ENCODE data around the gene HOXA4. TPM values are rescaled to one million over a fixed set of nuclear protein-coding genes. Genes with fewer than 3 reads are reported as not detected.

Gene HOXA4
- total and polyA plus RNA-seq, 4 experiments from 2014 or later: 0.19 to 0.30 TPM; not detected in 2

DNA sequence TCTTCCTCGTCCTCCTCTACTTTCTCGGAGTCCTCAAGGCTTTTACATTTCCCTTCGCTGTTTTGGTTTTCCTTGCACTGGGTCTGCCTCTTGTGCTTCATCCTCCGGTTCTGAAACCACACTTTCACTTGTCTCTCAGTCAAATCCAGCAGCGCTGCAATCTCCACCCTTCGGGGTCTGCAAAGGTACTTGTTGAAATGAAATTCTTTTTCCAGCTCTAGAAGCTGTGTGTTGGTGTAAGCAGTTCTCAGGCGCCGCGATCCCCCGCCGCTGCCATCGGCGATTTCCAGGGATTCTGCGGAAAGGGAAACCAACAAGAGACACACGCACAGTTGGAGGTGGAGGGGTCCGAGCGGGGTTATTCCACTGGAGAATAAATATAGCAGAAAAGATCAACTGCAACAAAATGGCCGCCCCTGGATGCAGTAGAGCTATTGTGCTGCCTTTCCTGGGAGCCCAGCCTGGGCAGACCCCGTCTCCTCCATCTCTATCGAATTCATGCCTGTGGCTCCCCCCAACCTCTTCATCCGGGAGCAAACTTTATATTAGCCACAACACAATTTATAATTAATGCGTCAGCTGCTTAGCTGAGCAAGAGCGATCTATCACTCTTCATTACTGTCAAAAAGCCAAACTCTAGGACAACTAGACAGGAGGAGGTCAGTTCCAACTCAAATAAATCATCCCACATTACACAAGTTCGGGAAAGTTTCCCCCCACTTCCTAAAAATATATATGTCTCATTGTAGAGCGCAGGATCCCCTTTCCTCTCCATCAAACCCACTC, 29.2 kb downstream of the HOXA4 start:
- ChIA-PET CTCF (ENCODE audit: partially characterized antibody) (interaction anchor here (2.0 kb wide), 1 partner anchor 49 kb away, joined by 4 read pairs; no protein-coding TSS in a partner anchor), POLR2A (ENCODE audit: partially characterized antibody) (no interaction called here)
- H3K9me3 Mint-ChIP-seq: peaks cover 0 to 7% (median 0%) of the 10 kb centered on the region in 8 donors
- Histone ChIP-seq H3K9me3 (ENCODE audit: control insufficient read depth in 1 of 2, low read length in 2 of 2) (no peaks in the 10 kb centered on the region), H3K4me1 (ENCODE audit: insufficient read depth, low read length) (peaks cover 23% of the 10 kb centered on the region), H3K36me3 (ENCODE audit: insufficient read depth, low read length) (no peaks in the 10 kb centered on the region), H3K27ac (ENCODE audit: low read depth, low read length) (no peak overlapping the region), H3K27me3 (ENCODE audit: insufficient read depth, low read length) (peaks cover 34% of the 10 kb centered on the region), H3K4me3 (ENCODE audit: low read length in 2 of 2) (no peak overlapping the region)
- H3K4me1 Mint-ChIP-seq: peaks cover 19 to 46% (median 31%) of the 10 kb centered on the region in 4 donors
- peak overlapping the region in 2 of 8 donors; percentile 20 to 61 for H3K4me3 Mint-ChIP-seq
- peaks cover 40 to 63% of the 10 kb centered on the region in 2 donors for H3K27me3 Mint-ChIP-seq
- H3K36me3 Mint-ChIP-seq: peaks cover 13 to 40% of the 10 kb centered on the region in 2 donors
- peak overlapping the region in 1 of 7 donors; percentile 68 for H3K27ac Mint-ChIP-seq
- intact Hi-C loops (cut with micrococcal nuclease): no loop called here
- no peak for DNase-seq

DNA sequence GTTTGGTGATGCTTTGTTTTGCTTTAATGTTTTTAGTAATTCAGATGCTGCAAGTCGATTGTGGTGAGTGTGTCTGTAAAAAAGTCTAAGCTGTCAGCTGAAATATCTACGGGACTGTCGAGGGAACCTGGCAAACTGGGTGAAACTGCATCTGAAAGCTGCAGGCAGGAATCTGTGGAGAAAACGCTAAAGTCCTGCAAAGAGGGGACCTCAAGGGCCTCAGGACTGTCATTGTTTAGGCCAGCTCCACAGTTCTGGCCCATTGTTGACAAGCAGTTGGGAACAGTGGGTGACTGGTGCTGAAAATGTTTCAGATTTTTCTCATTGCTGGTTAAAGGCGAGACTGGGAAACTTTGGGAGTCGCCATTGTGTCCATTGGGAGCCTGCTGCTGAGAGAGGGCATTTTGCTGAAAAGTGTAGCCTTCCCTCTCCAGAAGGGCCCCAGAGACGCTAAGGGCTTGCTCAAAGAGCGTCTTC, 29.8 kb downstream of the HOXA4 start:
- ChIA-PET POLR2A (ENCODE audit: partially characterized antibody) (no interaction called here), CTCF (ENCODE audit: partially characterized antibody) (interaction anchor here (2.0 kb wide), 1 partner anchor 50 kb away, joined by 4 read pairs; no protein-coding TSS in a partner anchor)
- Mint-ChIP-seq H3K27ac (no peak overlapping the region), H3K4me1 (peaks cover 19 to 47% (median 33%) of the 10 kb centered on the region in 4 donors), H3K27me3 (peaks cover 40 to 58% of the 10 kb centered on the region in 2 donors), H3K36me3 (peaks cover 14 to 40% of the 10 kb centered on the region in 2 donors), H3K9me3 (peaks cover 0 to 7% (median 0%) of the 10 kb centered on the region in 8 donors), H3K4me3 (no peak overlapping the region)
- no peaks in the 10 kb centered on the region for H3K9me3 ChIP-seq (ENCODE audit: control insufficient read depth in 1 of 2, low read length in 2 of 2)
- peaks cover 34% of the 10 kb centered on the region for H3K27me3 ChIP-seq (ENCODE audit: insufficient read depth, low read length)
- intact Hi-C loops (cut with micrococcal nuclease): no loop called here
- peaks cover 23% of the 10 kb centered on the region for H3K4me1 ChIP-seq (ENCODE audit: insufficient read depth, low read length)
- DNase-seq: no peak
- no peak overlapping the region for H3K27ac ChIP-seq (ENCODE audit: low read depth, low read length)
- no peaks in the 10 kb centered on the region for H3K36me3 ChIP-seq (ENCODE audit: insufficient read depth, low read length)
- H3K4me3 ChIP-seq (ENCODE audit: low read length in 2 of 2): no peak overlapping the region

DNA sequence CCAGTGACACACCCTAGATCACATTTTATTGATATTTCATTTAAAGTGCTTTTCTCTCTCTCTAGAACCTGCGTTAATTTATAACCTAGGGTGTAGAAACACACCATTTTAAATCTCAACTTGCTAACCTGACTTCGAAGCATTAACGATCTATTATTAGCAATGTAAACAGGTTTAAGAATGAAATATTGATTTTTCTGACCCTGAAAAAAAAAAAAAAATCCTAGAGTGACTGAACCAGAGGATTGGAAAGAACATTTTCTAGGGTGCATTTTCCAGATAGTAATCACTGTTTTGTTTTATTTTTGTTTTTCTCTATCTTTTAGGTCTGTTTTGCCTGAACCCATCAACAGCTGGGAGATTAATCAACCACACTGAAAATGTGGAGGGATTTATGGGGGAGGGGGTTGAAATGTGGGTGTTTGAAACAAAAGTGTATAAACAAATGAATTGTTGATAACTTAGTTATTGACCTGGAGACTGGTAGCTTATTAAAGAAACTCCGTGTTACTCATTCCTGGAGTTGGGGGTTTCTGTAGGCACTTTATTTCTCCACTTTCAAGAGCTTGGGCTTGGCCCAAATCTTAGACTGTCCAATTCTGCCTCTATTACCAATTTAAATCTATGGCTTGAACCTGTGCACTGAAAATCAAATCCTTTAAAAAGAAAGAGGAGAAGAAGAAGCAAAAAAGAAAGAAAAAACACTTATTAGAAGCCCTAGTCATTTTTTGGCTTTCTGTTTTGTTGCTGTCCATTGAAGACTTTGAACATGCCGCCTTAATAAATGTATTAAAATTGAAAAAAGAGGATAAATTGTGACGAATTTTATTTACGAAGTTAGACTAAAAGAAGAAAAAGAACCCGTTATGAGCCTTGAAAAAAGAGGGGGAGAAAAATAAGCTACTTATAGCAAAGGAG, 30.8 kb downstream of the HOXA4 start:
- H3K4me1 Mint-ChIP-seq: peaks cover 22 to 57% (median 41%) of the 10 kb centered on the region in 4 donors
- no peaks in the 10 kb centered on the region for H3K36me3 ChIP-seq (ENCODE audit: insufficient read depth, low read length)
- no peak overlapping the region for H3K27ac Mint-ChIP-seq
- peaks cover 31% of the 10 kb centered on the region for H3K4me1 ChIP-seq (ENCODE audit: insufficient read depth, low read length)
- intact Hi-C loops (cut with micrococcal nuclease): loop anchor here (5.0 kb wide), 1 partner anchor 63 kb away; no protein-coding TSS in a partner anchor
- POLR2A ChIA-PET (ENCODE audit: partially characterized antibody): interaction anchor here (0.6 kb wide), 1 partner anchor 9 kb away, joined by 3 read pairs; no protein-coding TSS in a partner anchor
- CTCF ChIA-PET (ENCODE audit: partially characterized antibody): interaction anchor here (0.5 to 2.0 kb wide), 3 partner anchors 51 to 68 kb away, joined by 4 read pairs; no protein-coding TSS in a partner anchor
- H3K36me3 Mint-ChIP-seq: peaks cover 18 to 33% of the 10 kb centered on the region in 2 donors
- peaks cover 0 to 7% (median 0%) of the 10 kb centered on the region in 8 donors for H3K9me3 Mint-ChIP-seq
- peaks cover 40 to 60% of the 10 kb centered on the region in 2 donors for H3K27me3 Mint-ChIP-seq
- no peak for DNase-seq
- no peaks in the 10 kb centered on the region for H3K9me3 ChIP-seq (ENCODE audit: control insufficient read depth in 1 of 2, low read length in 2 of 2)
- H3K4me3 ChIP-seq (ENCODE audit: low read length in 2 of 2): no peak overlapping the region
- peaks cover 33% of the 10 kb centered on the region for H3K27me3 ChIP-seq (ENCODE audit: insufficient read depth, low read length)
- no peak overlapping the region for H3K27ac ChIP-seq (ENCODE audit: low read depth, low read length)
- H3K4me3 Mint-ChIP-seq: peak overlapping the region in 1 of 8 donors; percentile 26

DNA sequence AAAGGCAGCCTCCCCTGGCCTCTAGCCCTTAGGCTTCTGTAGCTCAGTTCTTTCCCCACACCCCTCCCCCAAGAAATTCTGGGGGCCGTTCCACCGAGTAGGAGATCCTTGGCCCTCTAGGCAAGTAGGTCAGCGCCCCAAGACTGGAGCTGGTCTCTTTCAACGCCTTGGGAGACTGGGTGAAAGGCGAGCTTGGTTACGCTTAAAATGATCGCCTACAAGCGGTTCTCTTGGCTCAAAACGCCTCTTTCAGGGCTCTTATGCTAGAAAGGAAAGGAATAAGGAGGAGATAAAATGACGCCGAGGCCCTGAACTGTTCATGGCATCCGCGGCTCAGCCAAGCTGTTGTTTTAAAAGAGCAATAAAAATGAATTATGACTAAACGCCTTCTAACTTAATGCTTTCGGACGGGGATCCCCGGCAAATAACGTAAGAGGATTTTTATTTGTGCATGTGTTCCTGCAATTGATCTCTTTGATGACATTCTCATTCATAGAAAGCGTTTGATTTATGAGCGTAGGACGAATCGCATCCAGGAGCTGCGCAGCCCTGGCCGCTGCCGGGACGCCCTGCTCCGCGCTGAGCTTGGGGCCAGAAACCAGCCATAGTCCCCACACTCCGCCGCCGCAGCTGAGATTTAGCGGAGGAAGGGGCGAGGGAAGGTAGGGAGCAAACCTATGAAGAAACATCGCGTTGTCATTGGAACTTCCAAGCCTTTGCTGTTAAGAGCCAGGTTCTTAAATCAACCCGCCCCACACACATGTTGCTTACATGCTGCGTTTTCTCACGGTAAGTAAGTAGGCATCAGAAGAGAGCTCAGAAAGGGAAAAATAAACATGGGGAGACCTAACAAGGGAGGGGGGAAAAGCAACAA, 31.7 kb downstream of the HOXA4 start:
- intact Hi-C loops (cut with micrococcal nuclease): loop anchor here (5.0 kb wide), 1 partner anchor 63 kb away; no protein-coding TSS in a partner anchor
- Mint-ChIP-seq H3K4me1 (peaks cover 22 to 64% (median 41%) of the 10 kb centered on the region in 4 donors), H3K27me3 (peaks cover 40 to 62% of the 10 kb centered on the region in 2 donors), H3K36me3 (peaks cover 18 to 31% of the 10 kb centered on the region in 2 donors), H3K4me3 (peak overlapping the region in 5 of 8 donors; percentile 4 to 61 (median 26)), H3K9me3 (peaks cover 0 to 4% (median 0%) of the 10 kb centered on the region in 8 donors), H3K27ac (no peak overlapping the region)
- H3K4me1 ChIP-seq (ENCODE audit: insufficient read depth, low read length): peaks cover 31% of the 10 kb centered on the region
- H3K4me3 ChIP-seq (ENCODE audit: low read length in 2 of 2): no peak overlapping the region
- no peak for DNase-seq
- no peak overlapping the region for H3K27ac ChIP-seq (ENCODE audit: low read depth, low read length)
- H3K36me3 ChIP-seq (ENCODE audit: insufficient read depth, low read length): no peaks in the 10 kb centered on the region
- POLR2A ChIA-PET (ENCODE audit: partially characterized antibody): no interaction called here
- CTCF ChIA-PET (ENCODE audit: partially characterized antibody): interaction anchor here (0.5 to 1.2 kb wide), 2 partner anchors 63 to 67 kb away, joined by 4 read pairs; no protein-coding TSS in a partner anchor
- H3K27me3 ChIP-seq (ENCODE audit: insufficient read depth, low read length): peaks cover 29% of the 10 kb centered on the region
- no peaks in the 10 kb centered on the region for H3K9me3 ChIP-seq (ENCODE audit: control insufficient read depth in 1 of 2, low read length in 2 of 2)

DNA sequence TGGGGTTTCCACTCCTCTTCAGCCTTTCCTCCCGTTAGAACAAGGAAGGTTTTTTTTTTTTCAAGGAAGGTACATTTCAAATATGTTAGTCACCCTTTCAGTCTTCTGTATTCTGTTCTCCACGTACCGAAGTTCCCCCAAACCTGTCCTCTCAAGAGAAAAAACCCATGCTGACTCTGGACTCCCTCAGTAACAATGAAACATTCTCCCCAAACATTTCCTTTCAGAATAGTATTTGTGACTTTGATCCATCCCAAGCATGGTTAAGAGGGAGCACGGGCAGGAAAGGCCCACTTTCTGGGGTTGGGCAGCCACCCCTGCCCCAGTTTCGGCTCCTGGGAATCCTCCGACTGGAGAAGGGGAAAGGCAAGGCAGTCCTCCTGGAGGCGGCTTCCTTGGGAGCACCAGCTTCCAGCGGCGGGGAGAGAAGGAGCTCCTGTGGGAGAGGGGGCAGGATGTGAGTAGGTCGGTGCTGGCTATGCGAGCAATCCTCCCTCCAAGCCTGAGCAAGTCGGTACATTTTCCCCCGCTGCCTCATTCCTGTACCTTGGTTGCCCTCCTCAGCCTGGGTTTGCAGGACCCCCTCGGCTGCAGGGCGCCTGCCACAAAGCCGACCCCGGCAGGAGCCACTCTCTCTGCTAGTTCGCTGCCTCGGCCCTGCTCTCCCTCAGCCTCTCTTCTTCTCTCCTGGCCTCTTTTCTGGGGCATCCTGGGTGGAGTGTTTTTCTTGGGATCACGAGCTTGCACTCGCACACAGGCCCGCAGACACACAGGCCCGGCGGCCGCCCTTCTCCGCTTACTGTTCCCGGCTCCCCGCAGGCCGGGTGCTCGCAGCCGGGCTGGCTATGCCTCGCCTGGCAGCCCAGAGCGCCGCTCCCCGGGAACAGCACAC, 32.6 kb downstream of the HOXA4 start:
- Histone ChIP-seq H3K36me3 (ENCODE audit: insufficient read depth, low read length) (no peaks in the 10 kb centered on the region), H3K27me3 (ENCODE audit: insufficient read depth, low read length) (peaks cover 21% of the 10 kb centered on the region), H3K27ac (ENCODE audit: low read depth, low read length) (no peak overlapping the region), H3K9me3 (ENCODE audit: control insufficient read depth in 1 of 2, low read length in 2 of 2) (no peaks in the 10 kb centered on the region), H3K4me1 (ENCODE audit: insufficient read depth, low read length) (peaks cover 31% of the 10 kb centered on the region), H3K4me3 (ENCODE audit: low read length in 2 of 2) (no peak overlapping the region)
- H3K27ac Mint-ChIP-seq: peak overlapping the region in 2 of 7 donors; percentile 13 to 70
- CTCF ChIA-PET (ENCODE audit: partially characterized antibody): interaction anchor here (1.4 kb wide), 1 partner anchor 12 kb away, joined by 4 read pairs; no protein-coding TSS in a partner anchor
- H3K27me3 Mint-ChIP-seq: peaks cover 40 to 61% of the 10 kb centered on the region in 2 donors
- POLR2A ChIA-PET (ENCODE audit: partially characterized antibody): interaction anchor here (1.9 kb wide), 1 partner anchor 33 kb away, joined by 6 read pairs; the partner anchor contains the start of gene HOXA4
- DNase-seq: no peak
- peak overlapping the region; percentile 86 to 96 (median 93) for H3K4me3 Mint-ChIP-seq
- peaks cover 0 to 3% (median 0%) of the 10 kb centered on the region in 8 donors for H3K9me3 Mint-ChIP-seq
- H3K4me1 Mint-ChIP-seq: peaks cover 18 to 58% (median 36%) of the 10 kb centered on the region in 4 donors
- intact Hi-C loops (cut with micrococcal nuclease): loop anchor here (5.0 kb wide), 1 partner anchor 64 kb away; no protein-coding TSS in a partner anchor
- H3K36me3 Mint-ChIP-seq: peaks cover 18 to 30% of the 10 kb centered on the region in 2 donors
